Measurements from ENCODE around the gene ABCG1.

ABCG1 gene

DNA sequence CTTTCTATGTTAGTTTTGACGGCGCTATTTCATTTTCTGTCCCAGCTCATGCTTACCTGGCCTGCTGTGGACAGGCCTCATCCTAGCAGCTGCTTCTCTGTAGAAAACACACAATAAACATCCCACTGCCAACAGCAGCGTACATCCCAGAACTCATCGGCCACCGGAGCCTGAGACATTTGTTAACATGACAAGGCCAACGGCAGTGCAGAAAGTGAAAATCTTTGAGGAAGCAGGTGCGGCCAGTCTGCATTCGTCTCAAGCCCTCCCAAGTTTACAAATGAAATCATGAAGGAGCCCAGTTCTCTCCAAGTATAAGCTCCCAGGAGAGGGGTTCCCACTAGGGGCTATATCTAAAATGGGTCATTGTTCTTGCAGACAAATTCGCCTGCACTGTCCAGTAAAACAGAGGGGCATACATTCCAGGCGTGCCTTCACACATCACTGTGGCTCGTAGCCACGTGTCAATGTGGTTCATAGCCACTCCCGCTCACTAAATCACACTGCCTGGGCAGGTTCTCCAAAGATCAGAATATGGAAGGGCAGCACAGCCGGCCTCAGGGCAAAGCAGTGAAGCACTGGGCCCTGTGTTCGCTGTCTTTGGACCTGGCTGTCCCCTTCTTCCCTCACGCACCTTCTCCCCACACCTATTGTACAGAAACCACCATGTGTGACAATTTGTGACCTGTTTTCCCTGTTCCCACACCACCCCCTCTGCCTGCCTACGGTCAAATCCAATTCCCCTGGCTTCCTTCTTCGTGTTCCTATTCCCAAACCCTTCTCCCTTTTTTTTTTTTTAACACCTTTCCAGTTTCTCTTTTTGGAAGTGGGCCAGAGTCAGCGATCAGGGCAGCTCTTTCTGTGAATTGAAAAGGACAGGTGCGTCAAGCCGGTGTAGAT is 27.0 kb upstream of the ABCG1 start:
- DNase-seq (ENCODE audit: low read depth), result no peak

DNA sequence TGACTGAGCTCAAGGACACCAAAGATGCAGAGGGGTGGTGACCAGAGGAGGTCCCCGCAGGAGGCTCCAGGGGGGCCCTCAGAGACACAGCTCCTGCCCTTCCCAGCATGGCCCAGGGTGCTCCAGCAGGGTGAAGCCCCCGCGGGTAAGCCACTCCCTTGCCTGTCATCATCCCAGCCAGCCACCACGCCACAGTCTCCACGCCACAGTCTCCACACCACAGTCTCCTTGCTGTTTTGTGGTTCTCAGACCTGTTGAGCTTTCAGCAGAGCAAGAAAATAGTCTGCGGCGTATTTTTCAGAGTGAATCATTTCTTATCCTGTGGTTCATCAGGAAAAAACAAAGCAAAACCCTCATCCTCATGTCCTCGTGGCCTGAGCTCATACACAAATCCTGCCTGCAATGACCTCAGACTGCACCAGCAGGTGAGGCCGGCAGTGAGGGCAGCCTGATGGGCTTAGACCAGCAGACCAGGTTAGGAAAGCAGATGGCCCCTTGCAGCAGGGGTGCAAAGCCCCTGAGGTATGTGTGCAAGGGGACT is 25.7 kb upstream of the ABCG1 start:
- peak; percentile 52 for DNase-seq (ENCODE audit: low read depth)

DNA sequence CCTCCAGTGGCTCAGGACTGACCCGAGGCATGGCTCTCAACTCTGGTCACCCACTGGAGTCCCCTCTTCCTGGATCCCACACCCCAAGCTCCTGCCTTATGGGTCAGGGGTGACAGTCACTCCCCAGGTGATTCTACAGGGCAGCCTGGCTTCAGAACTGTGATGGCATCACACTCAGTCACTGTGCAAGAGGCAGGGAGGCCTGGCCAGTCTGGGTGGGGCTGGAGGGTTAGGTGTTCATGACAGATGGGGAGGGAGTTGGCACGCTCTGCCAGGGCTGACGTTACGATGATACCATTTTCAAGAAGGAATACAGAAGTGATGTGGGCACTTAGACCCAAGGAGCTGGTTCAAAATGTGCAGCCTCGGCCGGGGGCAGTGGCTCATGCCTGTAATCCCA is 25.2 kb upstream of the ABCG1 start:
- no peak for DNase-seq (ENCODE audit: low read depth)

DNA sequence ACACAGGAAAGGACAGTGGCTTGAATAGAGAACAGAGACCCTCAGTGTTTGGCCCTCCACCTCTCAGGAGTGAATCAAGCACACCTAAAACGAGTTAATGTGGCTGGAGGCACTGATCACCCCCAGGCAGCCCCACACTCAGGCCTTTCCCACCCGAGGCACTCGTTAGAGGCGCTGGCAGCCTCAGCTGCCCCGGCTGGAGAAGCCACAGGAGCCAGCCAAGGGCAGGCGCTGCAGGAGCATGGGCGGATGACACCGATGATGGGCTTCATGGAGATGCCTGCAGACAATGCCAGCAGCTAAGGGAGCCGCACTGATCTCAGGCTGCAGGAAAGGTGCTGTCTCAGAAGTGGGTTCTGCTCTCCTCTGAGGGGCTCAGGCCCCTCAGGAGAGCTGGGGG is 24.1 kb upstream of the ABCG1 start:
- DNase-seq (ENCODE audit: low read depth), result no peak

DNA sequence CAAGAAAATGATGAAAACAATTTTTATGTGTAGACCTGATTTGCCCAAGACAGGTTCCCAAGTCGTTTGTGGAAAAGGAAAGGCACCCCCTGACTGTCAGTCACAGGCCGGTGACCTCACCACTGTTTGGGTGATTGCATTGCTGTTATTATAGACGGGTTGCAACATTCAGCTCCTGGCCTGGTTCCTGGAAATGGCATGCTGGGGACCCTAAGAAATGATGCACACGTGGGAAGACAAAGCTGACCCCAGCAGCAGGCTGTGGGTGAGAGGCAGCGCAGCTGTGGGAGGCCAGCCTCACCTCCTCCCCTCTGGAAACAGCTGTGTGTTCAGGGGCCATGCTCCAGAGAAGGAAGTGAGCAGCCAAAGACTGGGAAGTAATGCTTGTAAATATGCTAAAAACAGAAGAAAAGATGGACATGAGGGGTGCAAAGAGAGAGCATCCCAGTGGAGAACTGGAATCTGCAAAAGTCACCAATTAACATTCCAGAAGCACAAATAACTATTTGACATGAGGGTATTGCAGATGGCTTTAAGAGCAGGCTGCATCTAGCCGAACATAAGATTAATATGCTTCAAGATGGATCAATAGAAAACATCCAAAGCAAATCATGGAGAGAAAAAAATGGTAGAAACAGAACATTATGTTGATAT is 23.4 kb upstream of the ABCG1 start:
- DNase-seq (ENCODE audit: low read depth), result no peak

DNA sequence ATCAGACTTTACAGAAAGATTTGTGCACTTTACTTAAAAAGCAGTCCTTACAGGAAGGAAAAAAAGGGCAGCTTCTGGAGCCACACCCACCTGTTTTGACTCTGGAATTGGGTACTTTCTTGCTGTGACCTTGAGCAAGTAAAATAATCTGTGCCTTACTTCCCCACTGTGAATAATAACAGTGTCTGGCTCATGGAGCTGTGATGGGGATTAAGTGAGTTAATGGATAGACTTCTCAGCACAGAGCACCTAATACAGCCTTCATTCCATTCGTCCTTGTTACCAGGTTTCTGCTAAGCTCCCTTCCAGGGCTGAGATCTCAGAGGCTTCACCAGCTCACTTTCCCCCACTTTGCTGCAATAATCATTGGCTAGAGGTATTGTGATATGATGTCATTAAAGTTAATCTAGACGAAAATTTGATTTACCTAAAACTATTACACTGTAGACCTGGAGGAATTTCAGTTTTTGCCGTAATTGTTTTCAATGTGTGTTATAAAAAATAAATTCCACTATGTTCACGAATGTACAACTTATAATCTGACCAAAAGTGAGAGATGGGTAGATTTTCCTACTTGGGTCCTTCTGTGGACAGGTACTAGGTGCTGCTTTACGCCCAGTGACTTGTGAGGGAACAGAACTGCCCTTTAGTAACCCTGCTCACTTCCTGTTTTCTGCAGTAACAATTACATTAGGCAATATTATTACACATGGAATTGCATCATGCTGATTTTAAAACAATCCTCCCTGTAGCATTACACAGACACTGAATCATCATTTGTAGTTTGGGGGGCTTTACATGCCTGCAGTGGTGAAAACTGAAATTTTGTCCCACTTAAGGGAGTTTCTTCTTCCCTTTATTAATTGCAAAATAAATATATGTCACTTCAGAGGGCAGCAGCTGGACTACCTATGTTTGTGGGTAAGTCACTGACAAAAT is 19.7 kb upstream of the ABCG1 start:
- no peak for DNase-seq (ENCODE audit: low read depth)

DNA sequence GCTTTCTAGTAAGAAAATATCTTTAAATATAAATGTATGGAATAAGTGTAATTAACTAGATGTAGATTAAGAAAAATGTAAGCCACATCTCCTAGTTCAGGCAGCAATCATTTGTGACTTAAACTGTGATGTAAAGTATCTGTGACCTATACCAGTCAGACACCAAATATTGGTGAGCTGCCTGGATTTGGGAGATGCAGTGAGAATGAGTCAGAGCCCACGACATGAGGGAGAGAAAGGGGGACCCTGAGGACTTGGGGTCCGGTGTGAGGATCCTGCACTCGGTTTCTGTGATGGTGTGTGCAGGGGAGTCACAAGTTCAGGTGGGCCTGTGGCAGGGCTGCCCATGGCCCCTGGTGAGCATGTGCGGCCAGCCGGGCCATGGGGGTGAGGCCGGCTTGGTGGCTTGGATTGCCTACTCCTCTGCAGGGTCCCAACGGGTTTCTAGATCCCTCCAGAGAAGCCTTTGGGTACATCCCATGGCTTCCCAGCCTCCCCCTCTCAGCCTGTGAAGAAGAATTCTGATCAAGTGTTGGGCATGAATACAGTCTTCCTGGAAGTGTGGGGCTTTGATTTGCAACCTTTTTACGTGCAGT is 19.0 kb upstream of the ABCG1 start:
- no peak for DNase-seq (ENCODE audit: low read depth)

DNA sequence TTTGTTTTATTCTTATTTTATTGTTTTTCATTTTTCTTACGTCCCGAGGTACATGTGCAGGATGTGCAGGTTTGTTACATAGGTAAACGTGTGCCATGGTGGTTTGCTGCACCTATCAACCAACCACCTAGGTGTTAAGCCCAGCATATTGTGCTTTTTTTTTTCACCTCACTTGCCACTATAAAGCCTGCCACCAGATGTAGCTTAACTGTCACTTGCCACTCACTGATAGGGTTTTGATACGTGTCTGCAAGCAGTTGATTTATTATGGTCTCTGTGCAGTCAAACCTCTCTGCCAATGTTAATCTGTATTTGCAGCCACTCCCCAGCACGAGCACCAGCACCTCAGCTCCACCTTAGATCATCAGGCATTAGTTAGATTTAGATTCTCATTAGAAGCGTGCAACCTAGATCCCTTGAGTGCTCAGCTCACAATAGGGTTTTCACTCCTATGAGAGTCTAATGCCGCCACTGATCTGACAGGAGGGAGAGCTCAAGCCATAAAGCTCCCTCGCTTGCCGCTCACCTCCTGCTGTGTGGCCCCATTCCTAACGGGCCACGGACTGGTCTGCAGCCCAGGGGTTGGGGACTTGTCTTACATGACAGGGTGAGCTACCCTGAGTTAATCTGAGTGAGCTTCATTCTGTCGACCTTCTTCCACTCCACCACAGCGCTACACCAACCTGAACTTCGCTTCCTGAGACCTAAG is 17.9 kb upstream of the ABCG1 start:
- no peak for DNase-seq (ENCODE audit: low read depth)

DNA sequence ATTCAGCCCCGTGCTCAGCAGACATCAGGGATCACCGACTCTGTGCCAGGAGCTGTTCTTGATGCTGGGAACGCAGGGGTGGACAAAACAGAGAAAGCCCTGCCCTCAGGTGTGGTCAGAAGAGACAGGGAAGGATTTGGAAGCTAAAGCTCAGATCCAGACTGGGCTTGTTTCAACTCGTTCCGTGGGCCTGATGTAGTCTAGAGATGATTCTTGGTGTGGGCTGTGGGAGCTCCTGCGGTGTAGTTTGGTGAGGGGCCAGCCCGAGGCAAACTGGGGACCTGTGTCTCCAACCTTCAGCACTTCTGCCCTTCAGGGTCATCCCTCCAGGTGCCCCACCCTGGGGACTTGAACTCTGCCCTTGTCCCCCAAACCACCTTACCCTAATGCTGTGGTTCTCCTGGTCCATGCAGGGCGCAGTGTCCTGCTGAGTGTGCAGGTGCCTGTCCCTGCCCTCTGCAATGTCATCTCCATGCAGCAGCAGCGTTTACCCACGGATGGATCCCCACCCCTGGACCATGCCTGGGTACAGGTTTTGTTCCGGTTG is 17.3 kb upstream of the ABCG1 start:
- no peak for DNase-seq (ENCODE audit: low read depth)

DNA sequence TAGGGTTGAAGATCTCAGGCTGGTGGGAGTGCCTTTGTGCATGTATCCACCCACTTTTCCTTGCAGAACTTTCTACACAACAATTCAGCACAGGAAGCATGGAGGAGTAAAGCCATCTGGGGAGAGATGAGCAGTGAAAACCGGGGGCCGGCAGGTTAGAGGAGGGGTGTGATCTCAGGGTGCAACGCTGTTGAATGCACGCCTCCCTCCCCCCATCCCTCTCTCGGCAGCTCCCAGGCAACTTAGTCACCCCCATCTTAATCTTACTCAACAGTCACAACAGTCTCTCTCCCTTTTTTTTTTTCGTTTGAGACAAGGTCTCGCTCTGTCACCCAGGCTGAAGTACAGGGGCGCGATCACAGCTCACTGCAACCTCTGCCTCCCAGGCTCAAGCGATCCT is 16.6 kb upstream of the ABCG1 start:
- no peak for DNase-seq (ENCODE audit: low read depth)

DNA sequence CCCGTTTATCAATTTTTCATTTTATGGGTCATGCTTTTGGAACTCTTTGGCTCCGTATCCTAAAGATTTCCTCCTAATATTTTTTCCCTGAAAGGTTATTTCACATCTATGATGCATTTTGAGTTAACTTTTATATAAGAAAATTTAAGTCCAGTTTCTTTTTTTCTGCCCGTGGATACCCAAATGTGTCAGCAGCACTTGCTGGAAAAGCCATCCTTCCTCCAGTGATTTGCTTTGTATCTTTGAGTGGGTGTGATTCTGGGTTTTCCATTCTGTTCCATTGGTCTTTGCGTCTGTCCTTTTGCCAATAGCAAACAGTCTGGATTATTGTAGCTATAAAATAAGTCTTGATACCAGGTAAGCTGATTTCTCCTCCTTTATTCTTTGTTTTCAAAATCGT is 15.6 kb upstream of the ABCG1 start:
- no peak for DNase-seq (ENCODE audit: low read depth)

DNA sequence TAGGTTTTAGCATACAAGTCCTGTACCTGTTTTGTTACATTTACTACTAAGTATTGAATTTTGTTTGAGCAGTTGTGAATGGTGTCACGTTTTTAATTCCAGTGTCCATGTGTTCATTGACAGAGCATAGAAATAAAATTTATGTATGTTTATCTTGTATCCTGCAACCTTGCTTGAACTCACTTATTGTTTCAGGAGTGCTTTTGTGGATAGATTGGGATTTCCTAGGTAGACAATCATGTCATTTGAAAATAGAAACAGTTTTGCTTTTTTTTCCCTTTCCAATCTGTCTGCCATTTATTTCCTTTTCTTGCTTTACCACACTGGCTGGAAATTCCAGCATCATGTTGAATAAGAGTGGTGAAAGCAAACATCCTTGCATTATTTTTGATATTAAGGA is 15.0 kb upstream of the ABCG1 start:
- DNase-seq (ENCODE audit: low read depth), result no peak

DNA sequence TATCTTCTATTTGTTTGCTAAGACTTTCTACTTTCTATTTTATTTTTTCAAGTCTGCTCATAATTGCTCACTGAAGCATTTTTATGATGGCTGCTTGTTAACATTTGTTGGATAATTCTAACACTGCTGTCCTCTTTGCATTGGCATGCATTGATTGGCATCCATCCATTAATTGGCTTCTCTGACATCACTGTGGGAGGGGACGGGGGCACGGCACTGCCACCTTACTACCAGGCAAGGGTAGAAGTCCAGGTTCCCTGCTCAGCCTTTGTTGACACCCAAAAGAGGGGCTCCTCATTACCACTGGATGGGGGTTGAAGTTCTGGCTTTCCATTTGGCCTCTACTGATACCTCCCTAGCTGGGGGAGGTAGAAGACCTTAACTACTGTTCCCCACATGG is 11.5 kb upstream of the ABCG1 start:
- no peak for DNase-seq (ENCODE audit: low read depth)

DNA sequence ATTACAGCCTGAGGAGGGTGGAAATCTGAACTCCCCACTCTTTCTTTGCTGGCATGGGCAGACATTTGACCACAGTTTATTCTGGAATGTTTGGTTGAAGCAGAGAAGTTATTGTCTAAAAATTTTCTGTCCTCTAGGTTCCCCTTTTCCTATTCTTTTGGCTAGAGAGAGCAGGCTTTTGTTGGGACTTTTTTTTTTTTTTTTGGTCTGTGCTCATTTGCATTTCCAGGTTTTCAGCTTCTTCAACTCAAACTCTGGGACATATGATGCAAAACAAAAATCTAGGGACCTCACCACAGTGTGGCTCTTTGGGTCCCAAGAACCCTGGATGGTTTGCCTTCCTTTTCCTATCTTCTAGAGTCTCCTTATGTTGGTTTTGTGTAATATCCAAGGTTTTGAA is 10.9 kb upstream of the ABCG1 start:
- DNase-seq (ENCODE audit: low read depth), result no peak

DNA sequence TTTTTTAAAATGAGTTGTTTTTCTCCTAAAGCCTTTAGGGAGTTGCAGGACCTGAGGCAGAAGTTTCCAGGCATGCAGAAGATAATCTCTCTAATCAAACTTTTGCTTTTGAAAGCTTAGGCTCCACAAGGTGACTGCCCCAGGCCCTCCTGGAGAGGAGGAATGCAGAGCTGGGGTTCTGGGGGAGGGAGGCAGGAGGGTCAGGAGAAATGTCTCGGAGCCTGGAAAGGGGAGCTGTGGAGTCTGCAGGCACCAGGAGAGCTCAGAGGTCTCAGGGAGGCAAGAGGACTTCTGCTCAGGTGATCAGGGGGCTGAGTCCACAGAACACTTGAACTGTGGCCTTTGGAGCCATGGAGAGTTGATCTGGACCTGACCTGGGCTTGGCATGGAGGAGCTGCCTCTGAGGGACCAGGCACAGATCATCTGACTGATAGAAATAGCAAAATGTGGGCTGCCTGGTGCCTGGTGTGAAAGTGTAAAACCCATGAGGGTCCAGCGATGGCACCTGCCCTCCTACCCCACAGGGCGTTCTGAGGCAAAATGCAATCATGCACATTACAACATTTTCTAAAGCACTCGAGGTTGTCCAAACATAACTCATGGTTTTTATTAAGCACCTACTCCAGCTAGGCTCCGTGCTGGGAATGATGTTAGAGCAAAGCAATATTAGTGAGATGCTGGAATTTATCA is 10.0 kb upstream of the ABCG1 start:
- DNase-seq (ENCODE audit: low read depth), result no peak

DNA sequence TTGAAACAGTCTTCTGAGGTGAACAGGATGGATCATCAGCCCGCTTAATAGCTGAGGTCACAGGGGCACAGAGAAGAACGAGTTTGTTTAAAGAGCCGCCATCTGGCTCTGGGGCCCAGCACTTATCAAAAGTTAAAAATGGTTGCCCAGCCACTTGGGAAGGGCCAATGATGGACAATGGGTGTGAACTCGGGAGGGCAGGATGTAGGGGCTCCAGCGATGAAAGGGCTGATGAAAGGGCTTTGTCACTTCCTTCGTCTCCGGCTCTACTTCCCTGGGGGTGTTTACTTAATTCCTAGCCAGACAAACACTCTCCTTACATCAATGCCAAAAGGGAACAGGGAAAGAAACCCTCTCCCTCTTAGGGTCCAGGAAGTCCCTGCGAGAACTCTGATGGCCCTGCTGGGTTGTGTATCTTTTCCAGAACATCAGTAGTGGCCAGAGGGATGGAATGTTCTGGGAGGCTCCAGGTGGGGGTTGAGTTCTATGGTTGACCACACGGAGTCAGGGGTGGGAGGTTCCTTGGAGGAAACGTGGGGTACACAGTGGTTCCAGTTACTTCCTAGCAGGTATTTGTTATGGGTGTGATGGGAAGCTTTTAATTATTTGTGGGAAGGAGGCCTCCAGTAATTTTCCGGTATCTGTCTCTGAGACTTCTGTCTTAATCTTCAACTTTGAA is 9.0 kb upstream of the ABCG1 start:
- DNase-seq (ENCODE audit: low read depth), result no peak

DNA sequence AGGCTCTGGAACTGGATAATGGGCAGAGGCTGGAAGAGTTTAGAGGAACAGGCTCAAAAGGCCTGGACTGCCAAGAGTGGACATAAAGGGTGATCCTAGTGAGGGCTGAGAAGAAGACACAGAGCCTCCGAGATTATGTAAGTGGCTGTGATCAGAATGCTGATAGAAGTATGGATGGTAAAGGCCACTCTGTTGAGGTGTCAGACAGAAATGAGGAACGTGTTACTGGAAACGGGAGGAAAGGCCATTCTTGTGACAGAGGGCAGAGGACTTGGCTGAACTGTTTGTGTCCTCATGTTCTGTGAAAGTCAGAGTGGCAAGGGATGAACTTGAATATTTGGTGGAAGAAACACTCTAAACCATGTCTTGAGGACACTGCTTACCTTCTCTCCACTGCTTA is 6.7 kb upstream of the ABCG1 start:
- DNase-seq (ENCODE audit: low read depth), result no peak

DNA sequence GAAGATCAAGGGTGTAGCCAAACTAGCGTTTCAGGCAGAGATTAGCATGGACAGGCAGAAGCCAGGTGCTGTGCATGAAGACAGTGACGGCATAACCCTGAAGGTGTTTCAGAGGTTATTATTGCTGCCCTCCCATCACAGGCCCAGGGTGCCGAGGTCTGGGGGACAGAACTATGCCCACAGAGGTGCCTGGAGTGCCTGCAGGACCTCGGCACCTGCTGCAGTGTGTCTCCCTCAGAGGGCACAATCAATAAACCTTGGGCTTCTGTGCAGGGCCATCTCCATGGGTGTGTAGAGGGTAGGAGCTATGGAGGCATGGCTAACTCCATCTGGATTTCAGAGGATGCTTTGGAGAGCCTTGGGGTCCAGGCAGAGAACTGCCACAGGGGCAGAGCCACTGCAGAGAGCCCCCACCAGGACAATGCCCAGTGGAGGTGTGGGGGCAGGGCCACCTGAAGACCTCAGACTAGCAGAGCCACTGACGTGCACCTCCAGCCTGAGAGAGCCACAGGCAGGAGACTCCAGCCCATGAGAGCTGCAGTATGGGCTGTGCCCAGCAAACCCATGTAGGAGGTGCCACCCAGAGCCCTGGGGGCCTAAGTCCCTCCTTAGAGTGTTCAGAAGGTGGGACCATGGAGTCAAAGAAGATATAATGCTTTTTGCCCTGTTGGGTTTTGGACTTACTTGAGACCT is 5.7 kb upstream of the ABCG1 start:
- no peak for DNase-seq (ENCODE audit: low read depth)

DNA sequence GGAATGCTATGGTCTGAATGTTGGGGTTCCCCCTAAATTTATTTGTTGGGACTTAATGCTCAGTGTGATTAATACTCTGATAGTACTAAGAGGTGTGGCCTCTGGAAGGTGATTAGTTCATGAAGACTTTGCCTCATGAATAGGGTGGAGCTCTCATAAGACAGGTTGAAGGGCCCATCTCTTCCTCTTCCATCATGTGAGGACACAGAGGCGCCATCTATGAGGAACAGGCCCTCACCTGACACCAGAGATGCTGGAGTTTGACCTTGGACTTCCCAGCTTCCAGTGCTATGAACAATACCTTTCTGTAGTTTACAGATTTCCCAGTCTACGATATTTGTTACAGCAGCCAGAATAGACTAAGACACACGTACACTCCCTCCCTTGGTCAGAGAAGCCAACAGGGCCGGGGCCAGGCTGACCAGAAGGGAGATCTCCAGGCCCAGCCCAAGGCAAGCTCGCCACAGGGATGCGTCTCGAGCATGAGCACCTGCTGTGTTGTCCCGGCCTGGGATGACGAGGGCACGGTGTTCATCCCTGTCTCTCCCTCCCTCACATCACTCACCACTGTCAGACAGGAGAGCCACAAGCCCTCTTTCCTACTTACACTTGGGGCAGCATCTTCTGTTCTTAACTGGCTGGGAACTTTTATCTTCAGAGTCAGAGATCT is 4.7 kb upstream of the ABCG1 start:
- DNase-seq (ENCODE audit: low read depth), result no peak

Measured in T-helper 22 cell (primary cell).